Neural crest cell (in vitro differentiated cells): Measurements from ENCODE around the gene OR52E4. TPM values are rescaled to one million over a fixed set of nuclear protein-coding genes. Genes with fewer than 3 reads are reported as not detected.

Source experiments
- DNase-seq: peaks from one replicate; pipeline ENCODE4 v3.0.0; 2021; ENCODE audit warnings: low read depth, mixed read lengths, low spot score
- H3K27ac Mint-ChIP-seq: one replicate; pipeline ENCODE4 v1.8.0; 2021; ENCODE audit warnings: mild to moderate bottlenecking, mixed read lengths; ENCODE audit not compliant: unreplicated experiment
- H3K27me3 Mint-ChIP-seq: 2 replicates; pipeline ENCODE4 v1.8.0; 2021; ENCODE audit warnings: low read depth, mild to moderate bottlenecking, mixed read lengths
- H3K36me3 Mint-ChIP-seq: 2 replicates; pipeline ENCODE4 v1.8.0; 2021; ENCODE audit warnings: low read depth, mild to moderate bottlenecking, mixed read lengths
- H3K4me1 Mint-ChIP-seq: 2 replicates; pipeline ENCODE4 v1.8.0; 2021; ENCODE audit warnings: mixed read lengths
- H3K4me3 Mint-ChIP-seq: one replicate; pipeline ENCODE4 v1.8.0; 2021; ENCODE audit warnings: mild to moderate bottlenecking, mixed read lengths
- H3K9me3 Mint-ChIP-seq: 2 replicates; pipeline ENCODE4 v1.8.0; 2021; ENCODE audit warnings: mixed read lengths
- total RNA-seq: library from RNA; stranded (reverse); gene quantifications from 2 replicates; pipeline ENCODE4 v1.2.1, GENCODE V29; 2021
- TF ChIP-seq, protein P1 (sequence below): fragments of 200-600 bp; sonication (generic); conservative IDR thresholded peaks from 2 replicates; pipeline ENCODE4 v1.5.0; 2021; ENCODE audit warnings: antibody characterized with exemption, mild to moderate bottlenecking

Gene OR52E4
- total RNA-seq, 1 donor from 2014 or later: not detected

GRCh38 chr11:5881756-5882155 lies 1.3 kb downstream of the OR52E4 start:
- H3K27me3 Mint-ChIP-seq: peaks cover 39% of the 10 kb centered on the region
- H3K4me1 Mint-ChIP-seq: no peaks in the 10 kb centered on the region
- H3K27ac Mint-ChIP-seq: no peak overlapping the region
- no peaks in the 10 kb centered on the region for H3K36me3 Mint-ChIP-seq
- DNase-seq: no peak
- no peaks in the 10 kb centered on the region for H3K9me3 Mint-ChIP-seq
- TF ChIP-seq, protein P1, sequence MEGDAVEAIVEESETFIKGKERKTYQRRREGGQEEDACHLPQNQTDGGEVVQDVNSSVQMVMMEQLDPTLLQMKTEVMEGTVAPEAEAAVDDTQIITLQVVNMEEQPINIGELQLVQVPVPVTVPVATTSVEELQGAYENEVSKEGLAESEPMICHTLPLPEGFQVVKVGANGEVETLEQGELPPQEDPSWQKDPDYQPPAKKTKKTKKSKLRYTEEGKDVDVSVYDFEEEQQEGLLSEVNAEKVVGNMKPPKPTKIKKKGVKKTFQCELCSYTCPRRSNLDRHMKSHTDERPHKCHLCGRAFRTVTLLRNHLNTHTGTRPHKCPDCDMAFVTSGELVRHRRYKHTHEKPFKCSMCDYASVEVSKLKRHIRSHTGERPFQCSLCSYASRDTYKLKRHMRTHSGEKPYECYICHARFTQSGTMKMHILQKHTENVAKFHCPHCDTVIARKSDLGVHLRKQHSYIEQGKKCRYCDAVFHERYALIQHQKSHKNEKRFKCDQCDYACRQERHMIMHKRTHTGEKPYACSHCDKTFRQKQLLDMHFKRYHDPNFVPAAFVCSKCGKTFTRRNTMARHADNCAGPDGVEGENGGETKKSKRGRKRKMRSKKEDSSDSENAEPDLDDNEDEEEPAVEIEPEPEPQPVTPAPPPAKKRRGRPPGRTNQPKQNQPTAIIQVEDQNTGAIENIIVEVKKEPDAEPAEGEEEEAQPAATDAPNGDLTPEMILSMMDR: no peak
- no peak overlapping the region for H3K4me3 Mint-ChIP-seq

- Mint-ChIP-seq H3K27ac (no peak overlapping the region), H3K4me1 (no peaks in the 10 kb centered on the region), H3K9me3 (no peaks in the 10 kb centered on the region), H3K36me3 (no peaks in the 10 kb centered on the region), H3K4me3 (no peak overlapping the region), H3K27me3 (peaks cover 15% of the 10 kb centered on the region)
- TF ChIP-seq, protein P1: no peak
- no peak for DNase-seq
Measured at GRCh38 chr11:5887172-5887571, 6.7 kb downstream of the OR52E4 start.

- Mint-ChIP-seq H3K4me3 (no peak overlapping the region), H3K4me1 (no peaks in the 10 kb centered on the region), H3K27me3 (peaks cover 10% of the 10 kb centered on the region), H3K27ac (no peak overlapping the region), H3K9me3 (no peaks in the 10 kb centered on the region), H3K36me3 (no peaks in the 10 kb centered on the region)
- TF ChIP-seq, protein P1: no peak
- no peak for DNase-seq
Measured at GRCh38 chr11:5887661-5888060, 7.2 kb downstream of the OR52E4 start.

DNA sequence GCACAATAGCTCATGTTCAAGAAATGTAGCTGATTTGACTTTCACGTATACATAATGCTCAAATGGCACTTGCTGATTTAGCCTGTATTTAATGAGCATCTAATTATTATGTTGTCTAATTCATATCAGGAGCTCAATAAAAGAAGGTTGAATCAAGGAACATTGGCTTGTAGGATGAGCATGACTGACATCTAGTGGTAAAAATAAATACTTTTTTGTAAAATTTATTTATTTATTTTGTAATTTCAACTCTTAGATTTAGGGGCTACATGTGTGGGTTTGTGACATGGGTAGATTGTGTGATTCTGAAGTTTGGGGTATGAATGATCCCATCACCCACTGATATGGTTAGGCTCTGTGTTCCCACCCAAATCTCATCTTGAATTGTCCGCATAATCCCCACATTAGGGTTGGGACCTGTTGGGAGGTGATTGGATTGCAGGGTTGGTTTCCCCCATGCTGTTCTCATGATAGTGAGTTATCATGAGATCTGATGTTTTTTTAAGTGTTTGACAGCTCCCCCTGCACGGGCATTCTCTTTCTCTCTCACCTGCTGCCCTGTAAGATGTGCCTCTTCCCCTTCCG lies 10.9 kb downstream of the OR52E4 start:
- Mint-ChIP-seq H3K36me3 (no peaks in the 10 kb centered on the region), H3K27me3 (peaks cover 7% of the 10 kb centered on the region)

DNA sequence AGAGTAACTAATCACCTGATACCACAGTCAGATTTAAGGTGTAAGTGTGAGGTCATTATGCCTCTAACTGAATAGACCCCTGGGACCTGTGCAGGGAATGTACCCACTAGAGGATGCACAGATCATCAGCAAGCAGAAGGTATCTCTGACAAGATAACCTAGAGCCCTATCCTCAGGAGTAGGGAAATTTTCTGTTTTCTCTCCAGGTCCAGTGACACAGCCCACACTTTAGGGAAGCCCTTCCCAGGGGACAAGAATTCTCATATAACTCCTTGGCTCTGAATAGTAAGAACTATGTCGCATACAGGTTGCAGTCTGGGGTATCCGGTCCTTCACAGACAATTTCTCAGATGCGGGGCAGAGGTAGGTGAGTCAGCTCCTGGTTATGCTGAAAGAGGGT lies 12.5 kb downstream of the OR52E4 start, which contains the start of gene OR52E5:
Gene OR52E5, plus strand, starts transcription at position 301 of the 400 bp plus-strand sequence. CDS start 7,569 bp downstream, outside the sequence.
- no peak within 1 kb of the TSS for H3K4me3 Mint-ChIP-seq

More for the DNA sequence above, 10.9 kb downstream of the OR52E4 start:
- Mint-ChIP-seq H3K9me3 (no peaks in the 10 kb centered on the region), H3K4me1 (no peaks in the 10 kb centered on the region), H3K4me3 (no peak overlapping the region), H3K27ac (no peak overlapping the region)
- no peak for DNase-seq
- TF ChIP-seq, protein P1: peak; percentile 72

More for the DNA sequence above, 12.5 kb downstream of the OR52E4 start, which contains the start of gene OR52E5:
- Mint-ChIP-seq H3K27me3 (peaks cover 9% of the 10 kb centered on the region), H3K27ac (no peak within 1 kb of the TSS), H3K4me1 (no peaks in the 10 kb centered on the region), H3K36me3 (no peaks in the 10 kb centered on the region), H3K9me3 (no peaks in the 10 kb centered on the region)
- TF ChIP-seq, protein P1: no peak
- DNase-seq: no peak
